Measurements from ENCODE around the gene MTERF2.
"Not testable (repeated sequence)": the region's sequence is repeated elsewhere in the genome, so short reads cannot be mapped to it uniquely, and the experiment has no call there.

MTERF2 gene

GRCh38 chr12:106986625-106987389 lies at the start of gene MTERF2:
MTERF2 (minus strand) TSS chr12:106987146; CDS start chr12:106978714, 8,432 bp downstream.
- peak; percentile 92 for DNase-seq (ENCODE audit: low spot score)

- DNase-seq (ENCODE audit: low spot score) = no peak
Measured at GRCh38 chr12:107035733-107036132, 48.8 kb upstream of the MTERF2 start.

GRCh38 chr12:107033758-107034739 lies 47.1 kb upstream of the MTERF2 start:
- no peak for DNase-seq (ENCODE audit: low spot score)

- no peak for DNase-seq (ENCODE audit: low spot score)
Measured at GRCh38 chr12:107032266-107032665, 45.3 kb upstream of the MTERF2 start.

GRCh38 chr12:107031061-107031460 lies 44.1 kb upstream of the MTERF2 start:
- no peak for DNase-seq (ENCODE audit: low spot score)

- DNase-seq (ENCODE audit: low spot score) = no peak
Measured at GRCh38 chr12:107029081-107029480, 42.1 kb upstream of the MTERF2 start.

- peak; percentile 94 for DNase-seq (ENCODE audit: low spot score)
Measured at GRCh38 chr12:107027636-107028053, 40.7 kb upstream of the MTERF2 start.

GRCh38 chr12:107026806-107027635 lies 40.1 kb upstream of the MTERF2 start:
- no peak for DNase-seq (ENCODE audit: low spot score)

- DNase-seq (ENCODE audit: low spot score) = not testable (repeated sequence)
Measured at GRCh38 chr12:107026356-107026755, 39.4 kb upstream of the MTERF2 start.

- no peak for DNase-seq (ENCODE audit: low spot score)
Measured at GRCh38 chr12:107025671-107026070, 38.7 kb upstream of the MTERF2 start.

- no peak for DNase-seq (ENCODE audit: low spot score)
Measured at GRCh38 chr12:107019546-107019945, 32.6 kb upstream of the MTERF2 start.

- no peak for DNase-seq (ENCODE audit: low spot score)
Measured at GRCh38 chr12:107017042-107017441, 30.1 kb upstream of the MTERF2 start.

GRCh38 chr12:107014055-107014454 lies 27.1 kb upstream of the MTERF2 start:
- no peak for DNase-seq (ENCODE audit: low spot score)

- no peak for DNase-seq (ENCODE audit: low spot score)
Measured at GRCh38 chr12:107012736-107013425, 25.9 kb upstream of the MTERF2 start.

- DNase-seq (ENCODE audit: low spot score) = no peak
Measured at GRCh38 chr12:107011519-107011918, 24.6 kb upstream of the MTERF2 start.

- DNase-seq (ENCODE audit: low spot score) = no peak
Measured at GRCh38 chr12:107007411-107007810, 20.5 kb upstream of the MTERF2 start.

- peak; percentile 14 for DNase-seq (ENCODE audit: low spot score)
Measured at GRCh38 chr12:107002665-107003064, 15.7 kb upstream of the MTERF2 start.

- no peak for DNase-seq (ENCODE audit: low spot score)
Measured at GRCh38 chr12:106999446-106999845, 12.5 kb upstream of the MTERF2 start.

- no peak for DNase-seq (ENCODE audit: low spot score)
Measured at GRCh38 chr12:106997916-106998315, 11.0 kb upstream of the MTERF2 start.

GRCh38 chr12:106996102-106996501 lies 9.2 kb upstream of the MTERF2 start:
- not testable (repeated sequence) for DNase-seq (ENCODE audit: low spot score)

- no peak for DNase-seq (ENCODE audit: low spot score)
Measured at GRCh38 chr12:106994579-106995220, 7.8 kb upstream of the MTERF2 start.

Measured in RKO (cell line).